ENCODE measurements around the gene SMIM10. TPM values are rescaled to one million over a fixed set of nuclear protein-coding genes. Genes with fewer than 3 reads are reported as not detected.

Gene SMIM10
- total RNA-seq, 1 experiment from 2014 or later = not detected

DNA sequence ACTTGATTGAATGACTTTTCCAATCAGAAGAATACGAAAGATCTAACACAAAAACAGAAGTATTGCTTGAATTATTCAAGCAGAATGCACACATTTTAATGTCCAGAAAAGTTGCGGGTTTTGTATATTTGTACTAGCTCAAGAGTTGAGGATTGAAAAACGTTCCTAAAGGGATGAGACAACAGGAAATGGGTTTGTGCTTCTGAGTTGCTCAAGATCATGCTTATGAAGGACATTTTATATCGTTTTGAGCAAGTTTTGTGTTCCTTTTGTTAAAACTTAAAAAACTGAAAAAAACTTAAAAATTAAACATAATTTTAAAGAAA is 353 bp upstream of the SMIM10 start:
- CTCF ChIA-PET = no interaction called here
- intact Hi-C loops (cut with micrococcal nuclease; ENCODE audit: unreplicated experiment) = loop anchor here (10.0 kb wide), 1 partner anchor 506 kb away; no protein-coding TSS in a partner anchor
- H3K4me1 ChIP-seq (ENCODE audit: insufficient read depth, low read length, poor library complexity, severe bottlenecking) = no peaks in the 10 kb centered on the region
- no peaks in the 10 kb centered on the region for H3K27me3 ChIP-seq (replicated peaks; ENCODE audit: insufficient read depth, low read depth, low read length, poor library complexity)
- H3K9me3 ChIP-seq (ENCODE audit: low read depth, low read length, poor library complexity, severe bottlenecking) = no peaks in the 10 kb centered on the region
- DNase-seq (ENCODE audit: low spot score) = no peak
- no peaks in the 10 kb centered on the region for H3K36me3 ChIP-seq (ENCODE audit: insufficient read depth, low read length, poor library complexity, severe bottlenecking)
- TF ChIP-seq EZH2 (IDR thresholded peaks at IDR 0.05; ENCODE audit: borderline replicate concordance, low read depth, low read length, poor library complexity, severe bottlenecking) = no peak
- no TSS peak for BruUV-seq (replicated peaks)
- no peak overlapping the region for H3K4me3 ChIP-seq (ENCODE audit: low read depth, low read length, poor library complexity, severe bottlenecking)
- POLR2A ChIA-PET (ENCODE audit: low non-redundant PET) = no interaction called here
- H3K27ac ChIP-seq (ENCODE audit: low read depth, low read length, poor library complexity, severe bottlenecking) = no peak overlapping the region

DNA sequence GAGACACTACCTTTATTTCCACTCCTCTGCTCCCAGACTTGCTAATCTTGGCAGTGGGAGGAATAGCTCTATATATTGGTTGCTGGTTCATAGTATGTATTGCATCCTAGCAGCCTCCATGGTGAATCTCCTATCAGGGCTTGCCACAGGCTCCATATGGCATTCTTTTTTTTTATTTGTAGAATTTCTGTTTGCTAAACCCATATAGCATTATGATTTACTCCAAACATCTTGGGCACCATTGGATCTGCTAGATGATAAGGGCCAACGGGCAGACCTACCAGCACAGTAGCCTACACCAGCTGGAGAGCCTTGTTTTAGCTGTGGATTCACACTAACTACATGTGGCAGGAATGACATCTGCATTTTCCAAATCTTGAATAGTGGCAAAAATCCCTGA is 6.9 kb downstream of the SMIM10 start:
- H3K27me3 ChIP-seq (replicated peaks; ENCODE audit: insufficient read depth, low read depth, low read length, poor library complexity) = no peaks in the 10 kb centered on the region
- intact Hi-C loops (cut with micrococcal nuclease; ENCODE audit: unreplicated experiment) = loop anchor here (10.0 kb wide), 1 partner anchor 513 kb away; no protein-coding TSS in a partner anchor
- no peak for TF ChIP-seq EZH2 (IDR thresholded peaks at IDR 0.05; ENCODE audit: borderline replicate concordance, low read depth, low read length, poor library complexity, severe bottlenecking)
- TF ChIP-seq, protein P1, sequence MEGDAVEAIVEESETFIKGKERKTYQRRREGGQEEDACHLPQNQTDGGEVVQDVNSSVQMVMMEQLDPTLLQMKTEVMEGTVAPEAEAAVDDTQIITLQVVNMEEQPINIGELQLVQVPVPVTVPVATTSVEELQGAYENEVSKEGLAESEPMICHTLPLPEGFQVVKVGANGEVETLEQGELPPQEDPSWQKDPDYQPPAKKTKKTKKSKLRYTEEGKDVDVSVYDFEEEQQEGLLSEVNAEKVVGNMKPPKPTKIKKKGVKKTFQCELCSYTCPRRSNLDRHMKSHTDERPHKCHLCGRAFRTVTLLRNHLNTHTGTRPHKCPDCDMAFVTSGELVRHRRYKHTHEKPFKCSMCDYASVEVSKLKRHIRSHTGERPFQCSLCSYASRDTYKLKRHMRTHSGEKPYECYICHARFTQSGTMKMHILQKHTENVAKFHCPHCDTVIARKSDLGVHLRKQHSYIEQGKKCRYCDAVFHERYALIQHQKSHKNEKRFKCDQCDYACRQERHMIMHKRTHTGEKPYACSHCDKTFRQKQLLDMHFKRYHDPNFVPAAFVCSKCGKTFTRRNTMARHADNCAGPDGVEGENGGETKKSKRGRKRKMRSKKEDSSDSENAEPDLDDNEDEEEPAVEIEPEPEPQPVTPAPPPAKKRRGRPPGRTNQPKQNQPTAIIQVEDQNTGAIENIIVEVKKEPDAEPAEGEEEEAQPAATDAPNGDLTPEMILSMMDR (conservative IDR thresholded peaks at IDR 0.05; ENCODE audit: low read depth, low read length) = no peak
- H3K4me3 ChIP-seq (ENCODE audit: low read depth, low read length, poor library complexity, severe bottlenecking) = no peak overlapping the region
- ChIA-PET POLR2A (ENCODE audit: low non-redundant PET) (no interaction called here), CTCF (interaction anchor here (0.7 kb wide), 1 partner anchor 87 kb away, joined by 4 read pairs; no protein-coding TSS in a partner anchor)
- H3K36me3 ChIP-seq (ENCODE audit: insufficient read depth, low read length, poor library complexity, severe bottlenecking) = no peaks in the 10 kb centered on the region
- H3K4me1 ChIP-seq (ENCODE audit: insufficient read depth, low read length, poor library complexity, severe bottlenecking) = no peaks in the 10 kb centered on the region
- H3K9me3 ChIP-seq (ENCODE audit: low read depth, low read length, poor library complexity, severe bottlenecking) = no peaks in the 10 kb centered on the region
- no peak for DNase-seq (ENCODE audit: low spot score)
- H3K27ac ChIP-seq (ENCODE audit: low read depth, low read length, poor library complexity, severe bottlenecking) = no peak overlapping the region
- BruUV-seq (replicated peaks) = no TSS peak

DNA sequence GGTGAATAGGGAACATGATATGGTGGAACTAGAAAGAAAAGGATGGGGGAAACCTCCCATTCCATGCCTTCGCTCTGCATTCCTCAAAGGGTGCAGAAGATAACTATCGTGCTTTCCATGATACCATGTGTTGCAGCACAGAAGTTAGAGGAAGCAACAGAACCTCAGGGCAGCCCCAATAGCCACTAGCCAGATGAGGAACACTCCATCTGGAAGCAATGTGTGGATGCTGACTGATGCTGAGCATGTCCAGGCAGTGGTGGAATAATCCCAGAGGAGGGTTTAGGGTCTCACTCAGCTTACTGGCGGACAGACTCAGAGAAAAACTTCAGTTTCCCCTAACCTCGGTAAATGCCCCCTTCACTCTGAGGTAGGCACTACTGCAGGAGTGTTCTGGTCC is 7.5 kb downstream of the SMIM10 start:
- POLR2A ChIA-PET (ENCODE audit: low non-redundant PET) = no interaction called here
- CTCF ChIA-PET = interaction anchor here (0.5 to 0.7 kb wide), 2 partner anchors 86 to 1232 kb away, joined by 3 to 4 read pairs; no protein-coding TSS in a partner anchor
- H3K27me3 ChIP-seq (replicated peaks; ENCODE audit: insufficient read depth, low read depth, low read length, poor library complexity) = no peaks in the 10 kb centered on the region
- no peak overlapping the region for H3K4me3 ChIP-seq (ENCODE audit: low read depth, low read length, poor library complexity, severe bottlenecking)
- BruUV-seq (replicated peaks) = no TSS peak
- H3K36me3 ChIP-seq (ENCODE audit: insufficient read depth, low read length, poor library complexity, severe bottlenecking) = no peaks in the 10 kb centered on the region
- intact Hi-C loops (cut with micrococcal nuclease; ENCODE audit: unreplicated experiment) = loop anchor here (10.0 kb wide), 1 partner anchor 513 kb away; no protein-coding TSS in a partner anchor
- no peak overlapping the region for H3K27ac ChIP-seq (ENCODE audit: low read depth, low read length, poor library complexity, severe bottlenecking)
- no peaks in the 10 kb centered on the region for H3K4me1 ChIP-seq (ENCODE audit: insufficient read depth, low read length, poor library complexity, severe bottlenecking)
- TF ChIP-seq, protein P1 (conservative IDR thresholded peaks at IDR 0.05; ENCODE audit: low read depth, low read length) = no peak
- no peak for TF ChIP-seq EZH2 (IDR thresholded peaks at IDR 0.05; ENCODE audit: borderline replicate concordance, low read depth, low read length, poor library complexity, severe bottlenecking)
- H3K9me3 ChIP-seq (ENCODE audit: low read depth, low read length, poor library complexity, severe bottlenecking) = no peaks in the 10 kb centered on the region
- no peak for DNase-seq (ENCODE audit: low spot score)

DNA sequence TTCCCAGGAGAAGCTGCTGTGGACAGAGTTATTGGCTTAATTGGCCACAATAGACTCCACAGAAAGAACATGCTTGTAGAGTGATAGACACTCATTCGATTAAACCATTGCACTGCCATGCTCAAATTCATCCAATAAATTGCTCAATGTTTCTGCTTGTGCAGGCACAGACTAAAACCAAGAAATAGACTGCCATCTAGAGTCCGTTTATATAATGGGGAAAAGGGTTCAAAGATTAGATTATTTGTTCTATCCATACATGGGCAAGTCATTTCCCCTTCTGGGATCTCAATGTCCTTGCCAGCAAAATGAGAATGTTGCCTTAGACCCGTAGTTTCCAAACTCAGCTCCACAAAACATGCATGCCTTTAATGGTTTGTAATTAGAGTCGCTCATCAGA is 8.7 kb downstream of the SMIM10 start:
- no peaks in the 10 kb centered on the region for H3K4me1 ChIP-seq (ENCODE audit: insufficient read depth, low read length, poor library complexity, severe bottlenecking)
- CTCF ChIA-PET = no interaction called here
- intact Hi-C loops (cut with micrococcal nuclease; ENCODE audit: unreplicated experiment) = loop anchor here (10.0 kb wide), 1 partner anchor 515 kb away; no protein-coding TSS in a partner anchor
- peak; percentile 51 for DNase-seq (ENCODE audit: low spot score)
- POLR2A ChIA-PET (ENCODE audit: low non-redundant PET) = no interaction called here
- TF ChIP-seq EZH2 (IDR thresholded peaks at IDR 0.05; ENCODE audit: borderline replicate concordance, low read depth, low read length, poor library complexity, severe bottlenecking) = no peak
- TF ChIP-seq, protein P1 (conservative IDR thresholded peaks at IDR 0.05; ENCODE audit: low read depth, low read length) = peak; percentile 59
- H3K36me3 ChIP-seq (ENCODE audit: insufficient read depth, low read length, poor library complexity, severe bottlenecking) = no peaks in the 10 kb centered on the region
- no peak overlapping the region for H3K27ac ChIP-seq (ENCODE audit: low read depth, low read length, poor library complexity, severe bottlenecking)
- no peak overlapping the region for H3K4me3 ChIP-seq (ENCODE audit: low read depth, low read length, poor library complexity, severe bottlenecking)
- H3K27me3 ChIP-seq (replicated peaks; ENCODE audit: insufficient read depth, low read depth, low read length, poor library complexity) = no peaks in the 10 kb centered on the region
- no TSS peak for BruUV-seq (replicated peaks)
- H3K9me3 ChIP-seq (ENCODE audit: low read depth, low read length, poor library complexity, severe bottlenecking) = no peaks in the 10 kb centered on the region

All from A673 (cell line).